GM18867 (cell line): ENCODE measurements around the gene CMTM8.

Experiments used
- ATAC-seq: cut with Tn5 transposase; IDR thresholded peaks from one replicate; pipeline ENCODE4 v1.9.1; 2021; ENCODE audit warnings: mild to moderate bottlenecking, moderate library complexity; ENCODE audit not compliant: unreplicated experiment

Gene CMTM8

DNA sequence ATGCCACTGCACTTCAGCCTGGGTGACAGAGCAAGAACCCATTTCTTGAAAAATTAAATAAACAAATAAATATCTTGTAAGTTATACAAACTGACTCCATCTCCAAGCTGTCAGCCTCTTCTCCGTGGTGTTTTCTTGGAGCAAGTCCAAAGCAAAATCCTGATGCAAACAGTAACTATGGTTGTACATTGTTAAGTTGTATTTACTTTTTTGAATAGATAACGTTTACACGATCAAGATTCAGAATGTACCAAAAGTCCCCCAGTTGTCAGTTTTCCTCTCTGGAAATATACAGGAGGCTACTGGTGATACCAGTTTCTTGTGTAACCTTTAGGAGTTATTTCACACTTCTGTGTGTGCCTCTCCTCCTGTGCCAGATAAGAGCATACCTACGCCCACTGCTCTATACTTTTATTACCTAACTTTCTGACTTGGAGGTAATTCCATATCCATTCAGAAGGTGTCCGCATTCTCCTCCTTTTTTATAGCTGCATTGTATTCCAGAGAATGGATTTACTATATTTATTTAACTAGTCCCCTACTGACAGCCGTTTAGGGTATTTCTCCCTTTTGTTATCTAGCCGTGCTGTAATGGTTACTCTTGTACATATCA is 167.3 kb downstream of the CMTM8 start:
- ATAC-seq, result no peak

DNA sequence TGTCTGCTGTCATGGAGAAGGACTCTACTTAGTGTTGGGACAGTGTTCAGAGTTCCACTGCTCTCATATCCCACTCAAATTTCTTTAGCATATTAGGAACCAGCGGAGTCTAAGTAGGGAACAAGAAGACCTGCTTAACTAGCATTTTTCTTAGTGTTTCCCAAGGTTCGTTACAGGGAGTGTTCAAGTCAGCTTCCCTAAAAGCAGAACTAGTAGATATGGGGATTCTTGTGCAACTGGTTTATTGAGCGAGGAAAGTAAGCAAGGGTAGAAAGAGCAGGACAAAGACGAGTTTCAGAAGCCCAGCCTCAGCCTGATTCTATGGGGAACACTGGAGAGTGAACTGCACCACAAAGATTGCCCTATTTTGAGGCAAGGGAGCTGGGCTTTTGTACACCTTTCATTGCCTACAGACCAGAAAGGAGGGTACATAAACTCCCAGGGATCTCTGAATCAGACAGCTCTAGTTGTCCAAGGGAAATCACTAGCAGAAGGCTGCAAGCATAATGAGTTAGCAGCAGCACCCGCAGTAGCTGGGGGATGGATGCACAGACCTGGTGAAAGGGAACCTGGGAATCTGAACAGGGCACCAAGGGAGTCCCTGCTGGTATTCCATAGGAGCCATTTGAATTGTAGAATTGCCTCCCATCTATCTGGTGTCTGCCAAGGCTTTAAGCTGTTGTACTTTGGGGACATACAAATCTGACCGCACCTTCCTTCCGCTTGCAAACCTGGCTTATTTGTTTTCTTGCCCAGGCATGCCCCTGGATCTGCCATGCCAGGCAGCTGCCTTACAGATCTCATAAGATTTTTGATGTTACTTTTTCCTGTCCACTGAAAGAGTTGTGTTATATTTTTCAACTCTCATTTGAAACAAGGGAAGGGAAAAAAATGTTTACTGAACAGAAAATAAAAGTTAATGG is 168.3 kb downstream of the CMTM8 start:
- no peak for ATAC-seq

DNA sequence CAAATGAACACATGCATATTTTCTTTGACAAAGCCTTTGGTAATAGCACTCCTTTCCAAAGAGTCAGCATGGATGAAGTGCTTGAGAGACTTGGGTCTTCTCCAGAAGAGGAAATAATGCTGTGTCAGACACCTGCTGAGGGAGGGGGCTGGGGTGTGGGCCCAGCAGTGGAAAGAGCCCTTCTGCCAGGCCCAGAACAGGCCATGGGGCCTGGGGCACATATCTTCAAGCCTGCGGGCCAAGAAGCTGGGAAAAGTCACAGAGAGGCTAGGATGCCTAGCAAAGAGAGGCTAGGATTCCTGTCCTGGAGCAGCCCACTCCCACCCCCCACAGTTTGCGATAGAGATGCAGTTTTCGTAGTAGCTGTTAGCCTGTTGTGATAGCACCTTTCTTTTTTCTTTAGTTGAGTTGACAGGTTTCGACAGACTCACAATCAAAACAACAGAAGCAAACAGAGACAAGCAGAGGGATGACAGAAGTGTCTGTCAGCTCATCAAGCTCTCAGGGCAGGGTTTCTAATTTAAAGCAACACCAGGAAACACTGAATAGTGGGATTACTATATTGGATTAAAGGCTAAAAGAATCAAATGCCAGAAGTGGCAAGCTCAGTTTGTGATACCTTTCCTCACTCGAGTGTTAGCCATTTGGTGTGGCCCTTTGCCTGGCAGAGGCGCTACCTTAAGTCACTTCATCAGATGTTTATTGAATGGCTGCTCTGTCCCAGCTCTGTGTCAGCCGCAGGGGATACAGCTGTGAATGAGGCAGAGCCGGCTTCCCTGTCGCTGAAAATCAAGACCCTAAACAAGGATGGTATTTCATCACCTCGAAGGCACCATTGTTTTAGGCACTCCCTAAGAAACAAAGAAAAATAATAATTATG is 172.1 kb downstream of the CMTM8 start:
- no peak for ATAC-seq

DNA sequence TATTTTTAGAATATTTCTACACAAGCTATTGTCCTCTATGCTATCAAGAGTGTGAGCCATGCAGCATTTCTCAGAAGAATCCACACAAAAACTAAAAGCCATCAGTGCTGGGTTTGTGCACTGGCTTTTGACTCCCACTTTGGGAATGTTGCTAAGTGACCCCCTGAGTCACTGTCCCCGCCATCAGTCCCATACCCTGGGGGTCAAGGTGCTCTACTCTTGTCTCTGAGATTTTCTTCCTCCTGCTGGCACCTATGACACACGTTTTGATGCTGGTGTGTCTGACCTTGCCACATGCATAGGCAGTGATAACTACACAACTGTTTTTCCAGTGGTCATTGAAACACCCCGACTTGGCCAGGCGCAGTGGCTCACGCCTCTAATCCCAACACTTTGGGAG is 173.0 kb downstream of the CMTM8 start:
- ATAC-seq, result no peak

DNA sequence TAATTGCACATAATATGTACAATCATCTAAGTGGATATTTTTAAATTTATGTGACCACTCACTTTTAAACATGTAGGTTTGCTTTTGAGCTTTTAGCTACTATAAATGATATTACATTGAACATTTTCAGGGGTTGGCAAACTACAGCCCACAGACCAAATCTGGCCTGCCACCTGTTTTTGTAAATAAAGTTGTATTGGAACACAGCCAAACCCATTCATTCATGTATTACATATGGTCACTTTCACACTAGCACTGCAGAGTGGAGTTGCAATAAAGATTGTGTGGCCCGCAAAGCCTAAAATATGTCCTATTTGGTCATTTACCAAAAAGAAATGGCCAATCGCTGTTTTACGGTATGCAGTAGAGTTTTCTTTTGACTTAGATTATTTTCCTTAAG is 174.4 kb downstream of the CMTM8 start:
- ATAC-seq, result no peak

DNA sequence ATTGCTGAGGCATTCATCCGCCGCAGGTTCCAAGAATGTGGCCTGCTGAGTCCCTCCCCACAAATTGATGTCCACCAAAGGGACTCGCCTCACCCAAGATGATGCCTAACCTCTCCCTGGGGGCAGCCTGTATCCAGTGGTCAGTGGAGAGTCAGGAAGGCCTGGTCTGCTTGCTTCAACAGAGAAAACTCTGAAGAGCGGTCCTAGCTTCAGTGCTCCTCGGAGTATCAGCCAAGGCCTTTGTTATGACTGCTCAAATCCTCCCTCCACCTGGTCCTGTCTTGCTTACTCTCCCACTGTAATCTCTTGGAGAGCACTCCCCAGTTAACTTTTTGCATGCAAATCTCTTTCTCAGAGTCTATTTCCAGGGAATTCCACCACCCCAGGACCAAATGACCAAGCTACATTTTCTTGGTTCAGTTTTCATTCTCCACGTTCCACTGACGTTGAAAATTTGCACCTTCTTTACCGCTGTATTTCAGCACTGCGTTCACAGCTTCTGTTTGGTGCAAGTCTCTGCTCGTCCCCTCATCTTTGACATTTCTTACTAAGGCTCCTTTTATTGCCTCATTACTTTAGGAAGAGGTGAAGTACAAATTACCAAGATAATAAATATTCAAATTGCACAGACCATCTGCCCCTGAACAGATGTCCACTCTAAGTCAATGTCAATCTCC is 175.5 kb downstream of the CMTM8 start:
- no peak for ATAC-seq

DNA sequence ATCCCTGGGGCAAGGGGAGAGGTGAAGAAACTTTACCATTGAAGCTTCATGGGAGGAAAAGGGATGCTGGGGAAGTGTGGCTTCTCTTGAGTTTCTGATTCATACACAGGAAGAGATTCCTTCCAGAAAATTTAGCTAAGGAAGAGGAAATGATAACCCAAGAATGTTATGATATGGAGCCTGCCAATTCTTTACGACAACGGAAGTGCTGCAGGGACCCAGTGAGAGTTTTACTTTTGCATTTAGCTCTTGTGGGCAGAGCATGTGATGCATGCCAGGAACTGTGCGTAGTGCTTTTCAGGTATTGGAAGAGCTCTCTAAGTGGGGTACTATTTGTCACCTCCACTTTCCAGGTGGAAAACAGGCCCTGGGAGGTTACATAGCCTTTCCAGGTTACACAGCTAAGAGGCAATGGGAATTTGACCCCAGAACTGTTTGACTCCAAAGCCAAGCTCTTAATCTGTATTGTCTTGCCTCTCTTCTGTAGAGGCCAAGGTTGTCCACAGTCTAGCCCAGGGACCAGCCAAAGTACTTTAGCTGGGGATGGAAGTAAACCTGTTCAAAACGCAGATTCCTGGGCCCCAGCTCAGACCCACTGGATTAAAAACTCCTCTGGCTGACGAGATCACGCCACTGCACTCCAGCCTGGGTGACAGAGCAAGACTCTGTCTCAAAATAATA is 176.2 kb downstream of the CMTM8 start:
- peak; percentile 69 for ATAC-seq

DNA sequence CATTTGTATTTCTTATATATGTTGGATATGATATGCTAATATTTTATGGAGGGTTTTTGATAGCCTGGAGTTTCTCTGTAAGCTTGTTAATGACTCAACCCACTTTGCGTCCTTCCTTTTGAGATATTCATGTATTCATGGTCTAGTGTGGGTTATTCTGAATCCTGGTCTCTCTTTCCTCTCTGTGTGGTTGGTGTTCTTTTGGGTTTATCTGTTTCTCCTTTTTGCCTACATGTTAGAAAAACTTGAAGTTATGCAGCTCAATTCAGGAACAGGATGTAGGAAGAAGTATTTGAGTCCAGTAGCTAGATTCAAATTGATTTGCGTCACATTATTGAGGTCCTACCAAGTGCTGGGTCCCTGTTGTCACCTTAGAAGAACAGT is 181.3 kb downstream of the CMTM8 start:
- no peak for ATAC-seq
